GM10248 (cell line): ENCODE results near the gene IPO11.

Source experiments
- CTCF ChIA-PET: fragments of 300-600 bp; sonication (Branson Sonifier 250); formaldehyde crosslinking; extraction: SDS; loops from one replicate; lab custom pipeline; 2021; ENCODE audit warnings: antibody characterized with exemption; lab: Yijun Ruan, JAX
- POLR2A ChIA-PET: fragments of 350-650 bp; sonication (Branson Sonifier 250); formaldehyde crosslinking; extraction: SDS; loops from one replicate; lab custom pipeline; 2020; ENCODE audit warnings: antibody characterized with exemption; lab: Yijun Ruan, JAX
- DNase-seq: peaks from one replicate; pipeline ENCODE4 v3.0.0; 2012; ENCODE audit errors: extremely low spot score
- TF ChIP-seq, protein P1 (sequence below): IDR thresholded peaks from 2 replicates; pipeline ENCODE4 v1.5.1; 2012; ENCODE audit warnings: mild to moderate bottlenecking, low read depth; ENCODE audit errors: extremely low read depth, missing control alignments, control extremely low read depth

The IPO11 gene

DNA sequence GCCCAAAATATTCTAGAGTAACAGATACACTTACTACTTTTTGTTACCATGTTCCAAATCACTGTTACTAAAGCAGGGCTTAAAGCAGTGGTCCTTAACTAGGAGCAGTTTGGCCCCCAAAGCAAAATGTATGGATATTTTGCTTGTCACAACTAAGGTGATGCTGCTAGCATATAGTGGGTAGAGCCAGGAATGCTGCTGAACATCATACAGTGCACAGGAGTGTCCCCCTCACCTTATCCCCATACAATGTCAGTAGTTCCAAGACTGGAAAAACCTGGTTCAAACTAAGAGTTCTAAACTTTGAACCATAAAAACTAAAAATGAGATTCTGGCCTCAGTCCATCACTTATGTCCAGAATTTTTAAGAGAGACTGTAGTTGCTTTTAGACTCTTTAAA is 36.9 kb upstream of the IPO11 start:
- ChIA-PET CTCF (no interaction called here), POLR2A (no interaction called here)
- TF ChIP-seq, protein P1, sequence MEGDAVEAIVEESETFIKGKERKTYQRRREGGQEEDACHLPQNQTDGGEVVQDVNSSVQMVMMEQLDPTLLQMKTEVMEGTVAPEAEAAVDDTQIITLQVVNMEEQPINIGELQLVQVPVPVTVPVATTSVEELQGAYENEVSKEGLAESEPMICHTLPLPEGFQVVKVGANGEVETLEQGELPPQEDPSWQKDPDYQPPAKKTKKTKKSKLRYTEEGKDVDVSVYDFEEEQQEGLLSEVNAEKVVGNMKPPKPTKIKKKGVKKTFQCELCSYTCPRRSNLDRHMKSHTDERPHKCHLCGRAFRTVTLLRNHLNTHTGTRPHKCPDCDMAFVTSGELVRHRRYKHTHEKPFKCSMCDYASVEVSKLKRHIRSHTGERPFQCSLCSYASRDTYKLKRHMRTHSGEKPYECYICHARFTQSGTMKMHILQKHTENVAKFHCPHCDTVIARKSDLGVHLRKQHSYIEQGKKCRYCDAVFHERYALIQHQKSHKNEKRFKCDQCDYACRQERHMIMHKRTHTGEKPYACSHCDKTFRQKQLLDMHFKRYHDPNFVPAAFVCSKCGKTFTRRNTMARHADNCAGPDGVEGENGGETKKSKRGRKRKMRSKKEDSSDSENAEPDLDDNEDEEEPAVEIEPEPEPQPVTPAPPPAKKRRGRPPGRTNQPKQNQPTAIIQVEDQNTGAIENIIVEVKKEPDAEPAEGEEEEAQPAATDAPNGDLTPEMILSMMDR = no peak
- no peak for DNase-seq

DNA sequence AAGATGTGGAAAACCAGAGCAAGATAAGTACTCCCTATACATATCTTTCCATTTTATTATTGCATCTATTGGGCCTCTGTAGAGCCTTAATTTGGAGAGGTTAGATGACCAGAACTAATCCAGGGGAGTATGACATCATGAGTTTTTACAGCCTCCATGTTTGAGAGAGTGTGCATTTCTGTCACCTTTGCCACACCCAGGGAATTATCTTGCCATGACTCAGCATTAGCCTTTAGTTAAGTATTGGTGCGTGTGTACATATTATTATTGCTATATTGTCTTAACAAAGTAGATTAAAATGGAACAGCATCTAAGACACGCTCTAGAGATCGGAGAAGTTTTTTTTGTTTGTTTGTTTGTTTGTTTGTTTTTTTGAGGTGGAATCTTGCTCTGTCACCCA is 36.5 kb upstream of the IPO11 start:
- no peak for DNase-seq
- ChIA-PET CTCF (no interaction called here), POLR2A (no interaction called here)
- TF ChIP-seq, protein P1 = no peak

DNA sequence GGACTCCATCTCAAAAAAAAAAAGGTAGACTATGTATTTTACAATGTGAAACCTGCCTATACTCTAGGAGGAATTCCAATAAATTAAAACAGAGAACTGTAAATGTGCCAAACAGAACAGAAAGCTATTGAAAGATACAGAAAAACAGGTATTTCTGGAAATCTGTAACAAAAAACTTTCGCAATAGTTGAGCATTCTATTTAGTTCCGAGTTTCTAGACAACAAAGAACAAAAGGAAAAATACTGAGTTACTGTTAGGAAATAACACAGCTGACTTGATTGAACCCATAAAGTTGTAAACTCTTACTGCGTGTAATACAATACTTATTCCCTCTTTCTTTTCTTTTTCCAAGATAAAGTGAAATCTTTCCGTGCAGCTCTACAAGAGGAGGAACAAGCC is 27.4 kb upstream of the IPO11 start:
- ChIA-PET POLR2A (no interaction called here), CTCF (interaction anchor here (0.8 to 1.7 kb wide), 3 partner anchors 11 to 160 kb away, joined by 3 to 5 read pairs (median 3); no protein-coding TSS in a partner anchor)
- TF ChIP-seq, protein P1 = no peak
- DNase-seq = no peak

DNA sequence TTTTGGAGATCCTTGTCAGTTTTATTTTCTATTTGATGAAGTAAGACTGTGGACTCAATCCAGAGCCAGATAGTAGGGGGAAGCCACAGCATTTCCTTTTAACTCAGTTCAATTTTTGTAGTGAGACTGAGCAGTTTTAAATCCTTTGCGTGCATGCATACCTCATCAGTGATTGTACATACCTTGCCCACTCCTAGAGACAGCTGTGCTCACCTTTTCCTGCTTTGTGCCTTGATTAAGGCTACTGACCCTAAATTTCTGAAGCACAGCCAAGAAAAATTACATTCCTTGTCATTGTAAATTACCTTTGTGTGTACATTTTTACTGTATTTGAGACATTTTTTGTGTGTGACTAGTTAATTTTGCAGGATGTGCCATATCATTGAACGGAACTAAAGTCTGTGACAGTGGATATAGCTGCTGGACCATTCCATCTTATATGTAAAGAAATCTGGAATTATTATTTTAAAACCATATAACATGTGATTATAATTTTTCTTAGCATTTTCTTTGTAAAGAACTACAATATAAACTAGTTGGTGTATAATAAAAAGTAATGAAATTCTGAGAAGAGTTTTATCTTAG is 26.7 kb upstream of the IPO11 start:
- CTCF ChIA-PET = interaction anchor here (1.4 to 1.7 kb wide), 2 partner anchors 9 to 10 kb away, joined by 4 to 5 read pairs; no protein-coding TSS in a partner anchor
- no peak for DNase-seq
- POLR2A ChIA-PET = no interaction called here
- TF ChIP-seq, protein P1 = no peak

DNA sequence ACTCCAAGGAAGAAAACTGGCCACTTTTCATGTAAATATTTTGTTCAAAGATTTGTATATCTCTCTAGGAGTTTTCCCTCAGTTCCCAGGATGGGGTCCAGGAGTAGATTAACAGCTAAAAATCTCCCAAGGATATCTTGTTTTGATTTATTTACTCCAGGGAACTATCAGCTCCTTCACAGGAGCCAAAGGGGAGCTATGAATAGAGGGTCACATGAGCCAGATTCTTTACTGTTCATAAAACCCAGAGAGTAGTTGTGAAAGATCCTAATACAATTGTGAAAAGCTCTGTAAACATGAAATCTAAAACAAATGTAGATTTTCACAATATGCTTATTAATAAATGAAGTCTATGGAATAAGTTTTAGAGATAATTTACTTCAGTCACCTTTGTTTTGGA is 25.7 kb upstream of the IPO11 start:
- ChIA-PET POLR2A (interaction anchor here (0.6 kb wide), 1 partner anchor 14 kb away, joined by 6 read pairs; no protein-coding TSS in a partner anchor), CTCF (interaction anchor here (0.8 to 2.1 kb wide), 4 partner anchors 8 to 162 kb away, joined by 3 to 6 read pairs (median 4); no protein-coding TSS in a partner anchor)
- DNase-seq = no peak
- TF ChIP-seq, protein P1 = no peak

DNA sequence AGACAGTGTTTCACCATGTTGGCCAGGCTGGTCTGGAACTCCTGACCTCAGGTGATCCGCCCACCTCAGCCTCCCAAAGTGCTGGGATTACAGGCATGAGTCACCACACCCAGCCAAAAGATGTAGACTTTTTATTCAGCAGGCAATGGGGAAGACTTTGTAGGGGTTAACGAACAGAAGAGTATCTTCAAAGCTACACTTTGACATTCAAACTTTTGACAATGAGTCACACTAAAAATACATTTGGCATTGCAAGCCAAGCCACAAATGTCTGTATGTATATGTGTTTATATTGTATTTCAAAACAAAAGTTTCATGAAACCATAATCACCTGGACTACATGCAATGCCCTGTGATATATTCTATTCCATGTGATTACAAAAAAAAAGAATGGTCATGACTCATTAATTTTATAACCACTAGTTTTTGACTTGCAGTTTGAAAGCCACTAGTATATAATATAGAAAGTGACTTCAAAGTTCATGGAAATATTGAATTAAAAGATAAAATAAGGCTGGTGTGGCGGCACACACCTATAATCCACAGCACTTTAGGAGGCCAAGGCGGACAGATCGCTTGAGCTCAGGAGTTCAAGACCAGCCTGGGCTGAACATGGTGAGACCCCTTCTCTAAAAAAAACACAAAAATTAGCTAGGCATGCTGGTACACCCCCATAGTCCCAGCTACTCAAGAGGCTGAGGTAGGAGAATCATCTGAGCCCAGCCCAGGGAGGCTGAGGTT is 17.2 kb upstream of the IPO11 start:
- CTCF ChIA-PET = interaction anchor here (1.1 to 1.5 kb wide), 3 partner anchors 9 to 33 kb away, joined by 3 to 5 read pairs (median 4); no protein-coding TSS in a partner anchor

More for the DNA sequence above, 17.2 kb upstream of the IPO11 start:
- DNase-seq = no peak
- TF ChIP-seq, protein P1 = no peak
- POLR2A ChIA-PET = interaction anchor here (0.6 to 1.4 kb wide), 3 partner anchors 7 to 1694 kb away, joined by 4 to 9 read pairs (median 4); no protein-coding TSS in a partner anchor
